RPMI7951 (cell line): ENCODE data around the gene ARHGEF3. TPM values are rescaled to one million over a fixed set of nuclear protein-coding genes. Genes with fewer than 3 reads are reported as not detected.

Experiments used
- DNase-seq: peaks from one replicate; pipeline ENCODE4 v3.0.0-alpha.2; 2012; ENCODE audit warnings: low read depth
- total RNA-seq: library from RNA; depleted of rRNA; stranded (reverse); fragments of >200 nt; shearing (Covaris generic); gene quantifications from 2 replicates; pipeline ENCODE4 v1.2.3, GENCODE V29; 2014; rRNA removed

ARHGEF3 gene, protein sequence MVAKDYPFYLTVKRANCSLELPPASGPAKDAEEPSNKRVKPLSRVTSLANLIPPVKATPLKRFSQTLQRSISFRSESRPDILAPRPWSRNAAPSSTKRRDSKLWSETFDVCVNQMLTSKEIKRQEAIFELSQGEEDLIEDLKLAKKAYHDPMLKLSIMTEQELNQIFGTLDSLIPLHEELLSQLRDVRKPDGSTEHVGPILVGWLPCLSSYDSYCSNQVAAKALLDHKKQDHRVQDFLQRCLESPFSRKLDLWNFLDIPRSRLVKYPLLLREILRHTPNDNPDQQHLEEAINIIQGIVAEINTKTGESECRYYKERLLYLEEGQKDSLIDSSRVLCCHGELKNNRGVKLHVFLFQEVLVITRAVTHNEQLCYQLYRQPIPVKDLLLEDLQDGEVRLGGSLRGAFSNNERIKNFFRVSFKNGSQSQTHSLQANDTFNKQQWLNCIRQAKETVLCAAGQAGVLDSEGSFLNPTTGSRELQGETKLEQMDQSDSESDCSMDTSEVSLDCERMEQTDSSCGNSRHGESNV
- total RNA-seq = 9.8 and 14.5 TPM in 2 replicates

DNA sequence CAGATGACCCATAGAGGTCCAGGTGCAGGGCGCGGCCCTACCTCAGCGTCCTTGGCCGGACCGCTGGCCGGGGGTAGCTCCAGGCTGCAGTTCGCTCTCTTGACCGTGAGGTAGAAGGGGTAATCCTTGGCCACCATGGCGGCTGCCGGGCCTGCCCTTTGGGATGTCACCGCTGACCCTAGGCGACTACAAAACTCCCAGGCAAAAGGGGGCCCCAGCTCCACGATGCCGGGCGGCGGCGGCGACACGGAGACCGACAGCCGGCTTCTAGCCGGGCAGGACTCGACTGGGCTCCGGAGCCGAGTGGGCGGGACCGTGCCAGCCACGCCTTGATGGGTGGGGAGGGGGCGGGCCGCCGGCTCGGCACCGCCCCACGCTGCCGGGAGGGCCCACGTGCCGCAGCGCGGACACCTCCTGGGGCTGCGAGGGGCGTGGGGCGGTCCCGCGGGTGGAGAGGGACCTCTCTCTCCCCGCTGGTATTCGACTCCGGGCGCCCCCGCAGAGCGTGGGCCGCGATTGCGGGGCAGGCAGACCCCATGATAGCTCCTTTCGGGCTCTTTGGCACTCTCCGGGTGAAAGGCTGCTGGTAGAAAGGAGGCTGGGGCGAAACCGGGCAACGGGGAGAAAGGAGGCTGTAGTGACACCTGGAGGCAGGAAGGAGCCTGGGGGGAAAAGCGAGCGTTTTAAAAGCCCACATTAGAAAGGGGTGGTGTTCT, at the start of gene ARHGEF3:
TSS of gene ARHGEF3 (minus strand) at position 288 of the 716 bp plus-strand sequence. CDS start at position 137, 151 bp downstream.
- peak; percentile 79 for DNase-seq

GRCh38 chr3:56849698-56850097, 47.9 kb upstream of the ARHGEF3 start:
- DNase-seq = no peak

DNA sequence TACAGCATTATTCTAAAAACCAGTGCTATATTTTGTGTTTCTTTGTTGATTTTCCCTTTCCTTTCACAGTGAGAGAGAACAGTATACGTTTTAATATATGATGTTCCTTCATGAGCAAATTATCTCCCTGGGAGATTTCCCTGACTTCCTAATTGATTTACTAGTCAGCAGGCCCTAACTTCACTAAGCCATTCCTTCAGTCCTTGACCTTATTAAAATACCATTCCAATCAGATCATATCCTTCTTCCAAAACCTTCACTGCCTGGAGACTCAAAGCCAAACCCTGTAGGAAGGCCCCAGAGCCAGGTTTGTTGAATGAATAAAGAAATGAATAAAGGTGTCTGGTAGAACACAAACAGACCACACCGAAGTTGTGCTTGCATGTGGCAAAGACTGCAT, 43.8 kb upstream of the ARHGEF3 start:
- no peak for DNase-seq

GRCh38 chr3:56844536-56844935, 42.8 kb upstream of the ARHGEF3 start:
- no peak for DNase-seq

GRCh38 chr3:56839784-56840715, 38.3 kb upstream of the ARHGEF3 start:
- DNase-seq = peak; percentile 26

GRCh38 chr3:56838448-56838847, 36.7 kb upstream of the ARHGEF3 start:
- no peak for DNase-seq

GRCh38 chr3:56837196-56837955, 35.6 kb upstream of the ARHGEF3 start:
- no peak for DNase-seq

- DNase-seq = no peak
Observed at GRCh38 chr3:56836276-56837163, 34.8 kb upstream of the ARHGEF3 start.

- peak; percentile 33 for DNase-seq
Observed at GRCh38 chr3:56835650-56836227, 34.0 kb upstream of the ARHGEF3 start.

DNA sequence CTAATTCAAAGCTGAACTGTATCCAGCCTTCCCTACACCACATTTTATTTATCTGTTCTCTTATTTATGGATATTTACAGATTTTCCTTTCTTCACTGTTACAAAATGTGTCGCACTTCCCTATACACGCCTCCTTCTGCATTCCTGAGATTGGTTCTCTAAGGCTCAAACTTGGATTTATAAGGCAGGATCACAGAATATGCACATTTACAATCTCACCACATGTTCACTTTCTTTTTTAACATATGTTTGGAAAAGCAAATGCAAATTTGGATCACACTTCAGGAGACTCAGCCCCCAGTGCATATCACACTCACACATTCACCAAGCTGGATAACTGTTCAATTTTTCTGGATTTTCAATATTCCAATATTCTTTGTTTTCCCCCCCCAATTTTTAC, 31.8 kb upstream of the ARHGEF3 start:
- no peak for DNase-seq

DNA sequence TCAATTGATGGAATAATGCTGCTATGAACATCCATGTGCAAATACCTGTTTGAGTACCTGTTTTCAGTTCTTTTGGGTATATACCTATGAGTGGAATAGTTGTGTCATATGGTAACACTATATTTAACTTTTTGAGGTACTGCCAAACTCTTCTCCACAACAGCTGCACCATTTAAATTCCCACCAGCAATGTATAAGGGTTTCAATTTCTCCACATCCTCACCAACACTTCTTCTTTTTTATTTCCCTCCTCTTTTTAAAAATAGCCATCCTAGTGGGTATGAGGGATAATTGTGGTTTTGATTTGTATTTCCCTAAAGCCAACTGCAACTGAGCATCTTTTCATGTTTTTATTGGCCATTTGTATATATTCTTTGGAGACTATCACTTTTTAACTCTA, 31.3 kb upstream of the ARHGEF3 start:
- DNase-seq = no peak

- no peak for DNase-seq
Observed at GRCh38 chr3:56831572-56831971, 29.8 kb upstream of the ARHGEF3 start.

DNA sequence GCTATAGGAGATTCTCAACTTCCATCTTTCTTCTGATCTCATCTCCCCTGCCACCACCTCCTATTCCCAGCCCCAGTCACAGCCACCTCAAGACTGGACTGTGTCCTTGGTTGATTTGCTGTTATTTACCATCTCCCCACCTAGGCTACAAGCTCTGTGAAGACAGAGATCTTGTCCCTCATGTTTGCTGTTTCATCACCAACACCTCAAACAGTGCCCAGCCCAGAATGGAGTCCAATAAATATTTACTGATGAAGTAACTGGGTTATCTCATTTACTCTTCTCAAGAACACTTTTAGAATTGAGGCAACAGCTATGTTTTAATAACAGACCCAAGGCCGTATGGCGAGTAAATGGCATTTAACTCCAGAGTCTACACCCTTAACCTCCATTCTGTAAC, 29.1 kb upstream of the ARHGEF3 start:
- DNase-seq = no peak

- no peak for DNase-seq
Observed at GRCh38 chr3:56829533-56829932, 27.8 kb upstream of the ARHGEF3 start.

DNA sequence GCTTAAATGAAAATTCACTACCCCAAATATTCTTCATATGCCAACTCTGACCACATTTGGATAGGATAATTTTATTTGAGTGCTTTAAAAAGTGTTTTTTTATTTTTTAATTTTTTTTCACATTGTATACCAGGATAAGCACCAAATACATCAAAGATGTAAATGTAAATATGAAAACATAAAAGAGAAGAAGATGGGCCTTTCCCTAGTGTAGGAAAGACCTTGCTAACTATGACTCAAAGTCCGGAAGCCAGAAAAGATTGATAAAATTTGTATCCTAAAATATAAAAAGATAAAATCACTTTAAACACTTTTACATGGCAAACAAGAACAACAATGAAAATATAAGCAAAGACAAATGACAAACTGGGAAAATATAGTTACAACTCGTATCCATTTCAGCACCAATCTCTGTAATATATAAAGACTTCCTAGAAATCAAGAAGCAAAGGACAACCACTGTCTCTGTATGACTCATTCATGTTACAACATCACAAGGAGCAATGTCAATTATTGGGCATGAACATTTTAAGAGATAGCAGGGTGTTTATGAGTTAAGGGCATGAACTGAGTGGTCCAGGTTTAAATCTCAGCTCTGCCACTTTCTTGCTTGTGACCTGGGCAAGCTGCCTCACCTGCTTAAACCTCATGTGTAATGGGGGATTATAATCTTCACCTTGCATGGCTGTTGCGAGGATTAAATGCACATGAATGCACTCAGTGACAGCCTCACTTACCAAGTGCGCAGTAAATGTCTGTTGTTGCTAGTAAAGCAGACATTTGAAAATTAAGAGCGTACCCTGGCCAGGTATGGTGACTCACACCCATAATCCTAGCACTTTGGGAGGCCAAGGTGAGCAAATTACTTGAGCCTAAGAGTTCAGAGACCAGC, 25.3 kb upstream of the ARHGEF3 start:
- peak; percentile 58 for DNase-seq

GRCh38 chr3:56825567-56826438, 24.1 kb upstream of the ARHGEF3 start:
- peak; percentile 44 for DNase-seq

DNA sequence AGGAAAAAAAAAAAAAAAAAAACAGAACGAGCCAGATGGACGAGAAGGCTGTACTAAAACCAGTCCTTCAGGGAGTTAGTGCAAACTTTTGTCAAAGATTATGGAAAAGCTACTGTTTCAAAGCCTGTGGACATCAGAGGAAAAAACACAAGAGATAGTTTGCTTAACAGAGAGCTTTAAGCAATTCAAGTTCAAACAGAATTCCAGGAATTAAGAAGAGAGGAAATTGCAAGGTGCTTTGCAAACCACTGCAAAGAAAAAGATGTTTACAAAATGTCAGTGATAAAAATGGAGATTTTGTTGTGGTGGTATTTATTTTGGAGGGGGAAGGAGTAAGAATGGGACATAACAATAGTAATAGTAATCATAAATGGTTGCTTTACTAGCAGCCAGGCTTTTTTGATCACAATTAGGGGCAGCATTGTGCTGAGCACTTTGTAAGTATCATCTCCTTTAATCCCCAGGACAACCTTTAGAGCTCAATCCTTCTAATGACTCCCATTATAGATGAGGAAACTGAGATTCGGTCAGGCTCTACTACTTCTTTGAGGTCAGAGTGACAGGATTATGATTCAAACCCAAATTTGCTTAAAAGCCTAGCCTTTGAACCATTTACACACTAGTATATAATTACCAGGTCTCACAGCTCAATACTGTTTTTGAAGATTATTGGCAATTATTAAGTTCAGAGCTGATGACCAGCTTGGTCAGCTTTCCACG, 22.4 kb upstream of the ARHGEF3 start:
- no peak for DNase-seq
